ENCODE measurements around the gene GRID2.

DNA sequence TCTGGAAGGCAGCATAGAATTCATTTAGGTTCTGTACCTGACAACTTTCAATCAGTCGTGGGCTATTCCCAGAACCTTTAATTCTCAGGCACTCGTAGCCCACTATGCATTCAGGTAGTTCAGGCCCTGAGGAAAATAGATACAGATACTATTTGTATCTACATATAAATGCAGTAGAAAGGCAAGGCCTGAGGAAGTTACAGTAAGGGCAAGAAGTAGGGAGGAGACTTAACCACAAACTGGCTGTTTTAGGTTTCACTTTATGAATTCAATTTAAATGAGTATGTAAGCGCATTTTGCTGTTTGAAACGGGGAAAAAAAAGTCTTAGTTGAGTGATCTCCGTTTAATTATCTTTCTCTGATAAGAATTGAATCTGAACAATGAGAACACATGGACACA, 995.4 kb downstream of the GRID2 start:
- TF ChIP-seq SKIL (CRISPR knock-in tag; IDR thresholded peaks at IDR 0.05; ENCODE audit: borderline replicate concordance) (no peak), MAZ (IDR thresholded peaks at IDR 0.05; ENCODE audit: borderline replicate concordance, low read depth, low read length) (no peak), MAZ (CRISPR knock-in tag; IDR thresholded peaks at IDR 0.05; ENCODE audit: low read depth) (no peak), ZNF558 (CRISPR knock-in tag; IDR thresholded peaks at IDR 0.05; ENCODE audit: borderline replicate concordance) (no peak), ZNF777 (CRISPR knock-in tag; IDR thresholded peaks at IDR 0.05) (no peak)
- TF ChIP-seq, protein P1, sequence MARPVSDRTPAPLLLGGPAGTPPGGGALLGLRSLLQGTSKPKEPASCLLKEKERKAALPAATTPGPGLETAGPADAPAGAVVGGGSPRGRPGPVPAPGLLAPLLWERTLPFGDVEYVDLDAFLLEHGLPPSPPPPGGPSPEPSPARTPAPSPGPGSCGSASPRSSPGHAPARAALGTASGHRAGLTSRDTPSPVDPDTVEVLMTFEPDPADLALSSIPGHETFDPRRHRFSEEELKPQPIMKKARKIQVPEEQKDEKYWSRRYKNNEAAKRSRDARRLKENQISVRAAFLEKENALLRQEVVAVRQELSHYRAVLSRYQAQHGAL (CRISPR knock-in tag; IDR thresholded peaks at IDR 0.05; ENCODE audit: not compliant biosample characterization): no peak

Measured in HepG2 (cell line).